NCI-H1417 treated with DMSO at 0.1 percent for 48 hours (cell line): ENCODE results near the gene ZMYND8.
A peak's percentile ranks its signal among the peaks of the same experiment; 100 is the strongest.
"Not testable (repeated sequence)": the region's sequence is repeated elsewhere in the genome, so short reads cannot be mapped to it uniquely, and the experiment has no call there.

Experiments used
- DNase-seq: peaks from one replicate; lab custom pipeline; 2025; lab: John Stamatoyannopoulos, UW

ZMYND8 gene

DNA sequence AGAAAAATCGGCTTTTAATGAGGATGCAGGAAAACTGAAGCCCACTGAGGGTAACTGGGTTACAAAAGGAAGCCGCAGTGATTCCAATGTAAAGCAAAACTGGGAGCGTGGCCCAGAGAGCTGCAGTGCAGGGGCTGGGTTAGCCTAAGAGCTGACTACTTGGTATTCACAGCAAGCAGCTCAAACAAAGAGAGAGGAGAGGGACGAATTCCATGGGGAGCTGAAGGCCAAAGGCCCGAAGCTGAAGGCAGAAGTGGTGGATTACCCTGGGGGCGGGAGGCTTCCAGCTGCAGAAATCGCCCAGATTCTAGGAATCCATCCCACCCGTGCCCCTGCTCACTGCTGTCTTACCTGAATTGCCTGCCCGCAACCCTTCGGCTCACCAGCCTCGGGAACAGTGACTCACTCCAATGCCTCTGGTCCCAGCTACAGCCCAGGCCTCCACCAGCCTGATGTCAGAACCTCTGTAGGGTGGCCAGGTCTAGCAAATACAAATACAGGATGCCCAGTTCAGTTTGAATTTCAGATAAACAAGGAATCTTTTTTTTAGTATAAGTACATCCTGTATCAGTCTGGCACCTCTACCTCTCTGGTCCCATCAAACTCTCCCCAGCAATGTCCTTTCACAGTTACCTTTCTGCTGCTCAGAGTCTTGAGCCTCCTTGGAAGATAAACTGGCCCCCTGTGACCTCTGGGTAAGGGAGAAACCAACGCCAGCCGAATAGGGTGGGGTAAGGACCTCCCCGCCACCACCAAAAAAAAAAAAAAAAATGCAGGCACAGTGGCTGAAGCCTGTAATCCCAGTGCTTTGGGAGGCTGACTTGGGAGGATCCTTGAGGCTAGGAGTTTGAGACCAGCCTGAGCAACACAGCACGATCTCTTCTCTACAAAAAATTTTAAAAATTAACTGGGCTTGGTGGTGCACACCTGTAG lies 14.6 kb upstream of the ZMYND8 start:
- no peak for DNase-seq

DNA sequence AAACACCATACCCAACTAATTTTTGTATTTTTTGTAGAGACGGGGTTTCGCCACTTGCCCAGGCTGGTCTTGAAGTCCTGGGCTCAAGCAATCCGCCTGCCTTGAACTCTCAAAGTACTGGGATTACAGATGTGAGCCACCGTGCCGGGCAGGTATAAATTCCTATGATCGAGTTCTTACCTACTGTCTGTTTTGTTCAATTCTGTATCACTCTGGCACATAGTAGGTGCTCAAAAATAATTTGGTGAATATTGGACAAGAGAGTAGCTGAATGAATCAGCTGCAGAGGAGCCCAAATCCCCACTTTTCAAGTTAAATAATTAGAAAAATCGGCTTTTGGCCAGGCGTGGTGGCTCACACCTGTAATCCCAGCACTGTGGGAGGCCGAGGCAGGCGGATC lies 13.7 kb upstream of the ZMYND8 start:
- no peak for DNase-seq

DNA sequence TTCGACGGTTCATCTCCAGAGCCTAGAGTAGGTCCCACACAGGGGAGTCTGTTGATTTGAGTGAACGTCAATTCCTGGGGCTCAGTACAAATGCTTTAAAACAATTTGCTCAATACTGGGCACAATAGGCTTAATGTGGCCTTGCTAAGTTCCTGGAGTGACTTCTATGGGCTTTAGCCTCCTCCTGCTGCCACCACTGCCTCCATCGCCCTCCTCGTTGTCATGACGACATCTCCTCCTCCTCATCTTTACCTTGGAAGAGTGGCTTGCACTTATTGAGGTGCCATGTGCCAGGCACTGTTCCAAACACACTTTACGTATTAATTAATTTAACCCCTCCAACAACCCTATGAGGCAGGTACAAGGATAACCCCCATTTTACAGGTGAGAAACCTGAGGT lies 11.8 kb upstream of the ZMYND8 start:
- no peak for DNase-seq

DNA sequence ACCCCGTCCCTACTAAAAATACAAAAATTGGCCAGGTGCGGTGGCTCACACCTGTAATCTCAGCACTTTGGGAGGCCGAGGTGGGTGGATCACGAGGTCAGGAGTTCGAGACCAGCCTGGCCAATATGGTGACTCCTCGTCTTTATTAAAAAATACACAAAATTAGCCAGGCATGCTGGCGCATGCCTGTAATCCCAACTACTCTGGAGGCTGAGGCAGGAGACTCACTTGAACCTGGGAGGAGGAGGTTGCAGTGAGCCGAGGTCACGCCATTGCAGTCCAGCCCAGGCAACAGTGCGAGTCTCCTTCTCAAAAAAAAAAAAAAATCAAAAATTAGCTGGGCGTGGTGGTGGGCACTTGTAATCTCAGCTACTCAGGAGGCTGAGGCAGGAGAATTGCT lies 9.8 kb upstream of the ZMYND8 start:
- not testable (repeated sequence) for DNase-seq

DNA sequence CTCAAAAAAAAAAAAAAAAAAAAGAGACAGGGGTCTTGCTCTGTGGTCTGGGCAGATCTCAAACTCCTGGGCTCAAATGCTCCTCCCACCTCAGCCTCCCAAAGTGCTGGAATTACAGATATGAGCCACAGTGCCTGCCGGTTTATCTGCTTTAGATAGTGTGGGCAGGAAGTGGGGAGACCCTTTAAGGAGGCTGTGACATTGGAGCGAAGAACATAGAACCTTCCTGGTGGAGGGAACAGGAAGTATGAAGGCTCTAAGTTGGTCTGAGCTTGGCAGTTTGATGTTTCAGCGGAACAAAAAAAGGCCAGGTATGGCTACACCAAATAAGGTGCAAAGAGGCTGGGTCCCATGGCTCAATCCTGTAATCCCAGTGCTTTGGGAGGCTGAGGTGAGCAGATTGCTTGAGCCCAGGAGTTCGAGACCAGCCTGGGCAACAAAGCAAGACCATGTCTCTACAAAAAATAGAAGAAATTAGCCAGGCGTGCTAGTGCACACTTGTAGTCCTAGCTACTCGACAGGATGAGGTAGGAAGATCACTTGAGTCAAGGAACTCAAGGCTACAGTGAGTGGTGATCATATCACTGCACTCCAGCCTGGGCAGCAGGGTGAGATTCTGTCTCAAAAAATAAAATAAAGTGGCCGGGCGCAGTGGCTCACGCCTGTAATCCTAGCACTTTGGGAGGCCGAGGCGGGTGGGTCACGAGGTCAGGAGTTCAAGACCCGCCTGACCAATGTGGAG lies 8.7 kb upstream of the ZMYND8 start:
- no peak for DNase-seq

DNA sequence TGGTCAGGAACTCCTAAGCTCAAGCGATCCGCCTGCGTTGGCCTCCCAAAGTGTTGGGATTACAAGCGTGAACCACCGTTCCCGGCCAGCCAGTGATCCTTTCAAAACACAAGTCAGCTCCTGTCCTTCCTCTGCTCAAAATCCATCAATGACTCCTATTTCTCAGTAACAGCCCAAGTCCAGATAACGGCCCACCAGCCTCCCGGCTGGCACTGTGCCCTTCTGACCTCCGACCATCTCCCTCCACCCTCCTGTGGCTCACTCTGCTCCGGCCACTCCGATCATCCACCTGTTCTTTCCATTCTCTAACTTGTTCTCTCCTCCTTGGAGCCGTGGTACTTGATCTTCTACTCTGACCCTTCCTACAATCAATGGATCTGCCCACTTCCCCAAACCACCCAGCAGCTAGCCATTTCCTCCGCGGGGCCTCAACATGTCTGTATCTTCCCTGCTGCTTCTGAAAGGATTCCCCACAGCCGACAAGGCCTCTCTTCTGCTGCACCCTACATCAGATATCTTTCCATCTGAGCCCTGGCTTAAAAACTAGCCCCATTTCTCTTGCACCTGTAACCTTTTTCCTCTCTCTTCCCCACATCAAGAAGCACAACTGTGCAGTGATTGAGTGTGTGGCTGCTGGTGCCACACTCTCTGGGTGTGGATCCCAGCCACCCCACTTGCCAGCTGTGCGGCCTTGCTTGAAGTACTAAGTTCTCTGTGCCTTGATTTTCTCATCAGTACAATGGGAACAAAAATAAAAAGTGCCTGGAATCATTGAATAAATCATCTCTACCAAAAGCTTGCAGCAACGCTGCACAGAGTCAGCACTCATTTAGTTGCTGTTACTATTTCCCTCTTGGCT lies 6.1 kb upstream of the ZMYND8 start:
- DNase-seq: no peak

DNA sequence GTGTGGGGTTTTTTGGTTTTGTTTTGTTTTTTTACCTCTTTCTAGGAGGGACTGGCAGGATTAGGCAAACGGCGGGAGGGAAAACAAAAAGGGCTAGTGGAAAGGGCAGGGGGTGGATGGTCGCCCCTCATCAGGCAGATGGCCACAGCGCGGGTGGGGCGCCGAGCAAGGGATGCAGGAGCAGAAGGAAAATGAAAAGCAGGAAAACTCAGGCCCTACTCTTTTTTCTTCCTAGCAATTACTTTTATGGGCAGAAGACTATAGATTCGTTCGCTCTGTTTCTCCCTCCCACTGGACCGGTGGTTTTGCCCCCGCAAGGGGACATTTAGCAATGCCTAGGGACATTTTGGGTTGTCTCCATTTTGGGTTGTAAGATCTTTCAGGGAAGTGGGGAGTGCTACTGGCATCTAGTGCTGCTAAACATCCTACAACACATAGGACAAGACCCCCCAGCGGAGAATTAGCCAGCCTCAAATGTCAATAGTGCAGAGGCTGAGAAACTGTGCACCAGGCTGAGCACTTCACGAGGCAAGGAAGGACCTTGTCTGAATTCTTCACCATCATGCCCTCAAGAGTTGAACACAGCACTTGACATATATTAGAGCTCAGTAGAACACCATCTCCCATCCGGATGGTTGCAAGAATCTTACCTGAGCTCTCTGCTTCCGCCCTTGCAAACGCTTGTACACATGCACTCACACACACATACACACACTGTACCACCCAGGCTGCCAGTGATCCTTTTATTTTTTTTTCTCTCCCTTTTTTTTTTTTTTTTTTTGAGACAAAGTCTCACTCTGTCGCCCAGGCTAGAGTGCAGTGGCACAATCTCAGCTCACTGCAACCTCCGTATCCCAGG lies 4.8 kb upstream of the ZMYND8 start:
- no peak for DNase-seq

DNA sequence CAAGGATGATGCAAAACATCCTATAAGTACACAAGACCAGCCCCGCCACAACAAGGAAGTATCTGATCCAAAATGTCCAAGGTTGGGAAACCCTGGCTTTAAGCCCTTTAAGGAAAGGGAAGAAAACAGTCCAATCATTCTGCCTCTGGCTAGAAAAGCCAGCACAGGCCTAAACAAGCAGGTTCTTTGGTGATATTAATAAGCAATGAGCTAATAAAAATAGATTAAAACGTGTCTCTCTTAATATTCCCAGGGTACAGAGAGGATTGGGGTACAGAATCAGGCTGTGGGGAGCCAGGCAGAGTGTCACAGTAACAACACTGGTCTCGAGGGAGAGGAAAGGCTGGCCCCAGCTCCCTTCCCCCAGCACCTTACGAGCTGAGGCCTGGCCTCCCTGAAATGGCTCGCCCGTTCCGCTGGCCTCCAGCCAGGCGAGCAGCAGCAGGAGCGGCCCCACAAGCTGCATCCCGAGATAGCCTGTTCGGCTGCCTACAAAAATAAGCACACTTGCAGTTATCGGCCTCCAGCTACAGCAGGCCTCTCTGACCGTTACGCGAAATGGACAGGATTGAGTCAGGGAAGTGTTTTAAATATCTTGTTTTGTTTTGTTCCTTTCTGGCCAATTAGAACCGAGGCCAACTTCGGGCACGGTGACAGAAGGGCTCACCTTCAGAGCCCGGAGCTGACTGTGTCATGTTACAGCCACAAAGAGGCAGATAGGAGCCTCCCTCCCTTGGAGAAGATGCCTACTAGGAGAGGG lies 4.0 kb upstream of the ZMYND8 start:
- DNase-seq: no peak

DNA sequence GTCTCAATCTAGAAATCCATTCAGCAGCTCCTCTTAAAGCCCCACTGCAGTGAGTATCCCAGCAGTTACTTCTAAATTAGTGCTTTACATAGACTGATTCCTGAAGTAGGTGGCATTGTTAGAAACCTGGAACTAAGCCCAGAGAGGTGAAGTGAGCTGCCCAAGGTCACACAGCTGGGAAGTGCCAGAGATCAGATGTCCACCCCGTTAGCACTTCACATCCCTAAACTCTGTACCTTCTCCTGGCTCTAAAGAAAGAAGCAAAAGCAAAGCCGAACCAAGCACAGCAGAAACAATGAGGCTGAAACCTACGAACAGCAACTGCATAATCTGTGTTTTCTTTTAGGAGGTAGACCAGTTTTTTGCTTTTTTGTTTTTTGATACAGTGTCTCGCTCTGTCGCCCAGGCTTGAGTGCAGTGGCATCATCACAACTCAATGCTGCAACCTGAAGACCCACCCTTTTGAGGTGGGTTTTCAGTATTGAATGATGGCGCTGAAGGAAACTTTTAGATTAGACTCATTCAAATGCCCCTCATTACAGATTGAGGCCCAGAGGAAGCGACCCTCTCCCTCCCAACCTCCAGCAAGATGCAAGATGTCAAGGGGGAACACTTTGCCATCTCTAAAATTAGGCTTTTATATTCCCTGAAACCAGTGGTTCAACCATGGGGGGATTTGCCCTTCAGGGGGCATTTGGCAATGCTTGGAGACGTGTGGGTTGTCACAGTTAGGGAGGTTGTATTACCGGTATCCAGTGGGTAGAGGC lies 3.2 kb upstream of the ZMYND8 start:
- no peak for DNase-seq

DNA sequence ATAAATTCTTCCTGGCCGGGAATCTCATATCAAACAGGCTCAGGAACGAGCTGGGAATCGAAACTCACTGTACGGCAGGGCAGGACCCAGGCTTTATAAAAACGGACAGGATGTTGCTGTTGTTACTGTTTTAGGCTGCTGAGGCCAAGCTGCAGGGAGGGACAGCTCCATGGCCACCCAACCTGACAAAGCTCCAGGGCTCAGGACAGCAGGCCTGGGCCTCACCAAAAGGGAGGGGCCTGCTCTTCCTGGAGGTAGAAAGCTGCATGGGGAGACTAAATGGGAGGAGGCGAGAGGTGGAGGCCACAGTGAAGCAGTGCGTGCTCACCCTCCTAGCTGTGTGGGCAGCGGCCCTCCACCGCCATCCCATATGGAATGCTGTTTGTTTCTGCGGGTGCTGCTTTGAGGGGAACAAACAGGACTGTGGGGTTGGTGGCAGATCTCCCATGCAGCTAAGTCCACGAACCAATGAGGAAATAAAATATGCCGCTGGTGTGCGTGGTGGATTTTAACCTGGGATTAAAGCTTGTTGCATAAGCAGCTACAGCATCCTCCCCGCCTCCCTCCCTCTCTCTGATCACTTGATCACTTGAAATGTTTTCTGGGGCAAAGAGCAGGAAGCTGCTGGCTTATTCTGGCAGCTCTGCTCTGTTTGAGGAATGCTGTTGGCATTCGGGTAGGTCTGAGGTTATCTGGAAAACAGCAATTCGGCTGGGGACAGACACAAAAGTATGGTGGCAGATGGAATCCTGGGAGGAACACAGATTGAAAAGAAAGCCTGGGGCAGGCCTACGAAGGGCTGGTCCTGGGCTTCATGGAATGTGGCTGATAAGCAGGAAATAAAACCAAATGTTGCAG lies 2.4 kb upstream of the ZMYND8 start:
- DNase-seq: no peak

DNA sequence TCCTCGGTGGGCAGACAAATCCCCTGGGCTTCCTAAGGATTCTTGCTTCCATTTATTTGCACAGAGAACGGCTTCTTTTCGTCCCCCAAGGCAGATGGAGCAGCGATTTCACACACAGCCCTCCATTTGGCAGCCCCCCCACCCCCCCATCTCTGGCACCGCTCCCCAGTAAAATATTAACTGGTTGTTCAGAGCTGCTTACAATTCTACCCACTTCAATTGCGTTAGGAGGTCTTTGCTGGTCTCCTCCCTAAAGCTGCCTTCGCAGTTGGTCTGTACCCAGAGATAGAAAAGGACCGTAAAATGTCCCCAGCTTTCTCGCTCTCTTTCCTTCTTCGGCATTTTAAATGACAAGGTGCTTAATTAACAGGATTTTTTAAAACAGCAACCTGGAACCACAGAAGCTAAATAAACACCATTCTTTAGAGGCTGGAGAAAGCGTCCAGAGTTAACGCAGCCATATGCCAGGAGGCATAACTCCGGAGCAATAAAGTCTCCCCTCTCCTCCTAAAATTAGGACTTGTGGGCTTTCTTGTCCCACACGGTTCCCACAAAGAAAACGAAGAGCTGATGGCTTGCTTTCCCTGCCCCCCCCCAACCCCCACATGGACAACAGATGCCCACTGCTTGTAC lies 1.7 kb upstream of the ZMYND8 start:
- DNase-seq: no peak

DNA sequence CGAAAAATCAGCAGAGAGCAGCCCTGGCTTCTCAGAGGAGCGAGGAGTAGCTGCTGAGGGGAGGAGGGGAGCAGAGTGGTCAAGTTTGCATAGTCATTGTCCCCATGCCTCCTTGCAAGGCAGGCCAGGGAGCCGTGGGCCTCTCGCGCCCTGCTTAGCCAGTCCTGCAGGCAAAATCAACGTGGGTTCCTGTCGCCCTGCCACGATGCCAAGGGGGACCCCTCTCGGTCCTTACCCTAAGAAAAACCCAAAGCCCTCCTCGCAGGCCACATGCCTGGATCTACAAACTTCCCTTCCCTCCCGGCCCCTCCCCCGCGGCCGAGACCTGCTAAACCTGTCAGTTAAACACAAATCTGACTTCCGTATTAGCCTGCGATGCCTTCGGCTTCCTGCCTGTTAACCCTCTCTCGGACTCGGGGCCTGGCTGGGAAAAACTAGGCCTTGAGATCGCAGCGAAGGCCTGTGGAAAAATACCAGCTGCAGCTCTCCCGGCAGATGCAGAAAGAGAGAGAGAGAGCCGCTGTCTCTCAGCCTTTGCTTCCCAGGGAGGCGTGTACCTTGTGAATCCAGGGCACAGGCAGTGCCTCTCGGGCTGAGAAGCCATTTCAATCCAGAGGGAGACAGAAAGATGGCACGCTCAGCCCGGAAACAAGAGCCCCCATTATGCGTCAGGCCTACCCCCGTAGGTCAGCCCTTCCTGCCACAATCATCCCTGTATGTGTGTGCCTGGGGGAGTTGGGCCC lies 968 bp upstream of the ZMYND8 start:
- peak; percentile 37 for DNase-seq

DNA sequence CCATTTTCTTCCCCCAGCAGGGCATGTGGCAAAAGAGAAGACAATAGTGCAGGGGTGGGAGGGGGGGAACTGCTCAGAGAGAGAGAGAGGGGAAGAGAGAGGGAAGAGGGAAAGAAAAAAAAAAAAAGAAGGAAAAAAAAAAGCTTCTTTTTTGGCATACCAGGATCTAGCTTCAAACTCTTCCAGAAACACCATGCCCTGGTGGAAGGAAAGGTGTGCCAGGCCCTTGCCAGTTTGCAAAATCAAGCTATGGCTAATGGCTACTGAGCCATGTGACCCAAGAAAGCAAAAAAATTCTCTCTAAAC lies 326 bp downstream of the ZMYND8 start:
- DNase-seq: no peak

DNA sequence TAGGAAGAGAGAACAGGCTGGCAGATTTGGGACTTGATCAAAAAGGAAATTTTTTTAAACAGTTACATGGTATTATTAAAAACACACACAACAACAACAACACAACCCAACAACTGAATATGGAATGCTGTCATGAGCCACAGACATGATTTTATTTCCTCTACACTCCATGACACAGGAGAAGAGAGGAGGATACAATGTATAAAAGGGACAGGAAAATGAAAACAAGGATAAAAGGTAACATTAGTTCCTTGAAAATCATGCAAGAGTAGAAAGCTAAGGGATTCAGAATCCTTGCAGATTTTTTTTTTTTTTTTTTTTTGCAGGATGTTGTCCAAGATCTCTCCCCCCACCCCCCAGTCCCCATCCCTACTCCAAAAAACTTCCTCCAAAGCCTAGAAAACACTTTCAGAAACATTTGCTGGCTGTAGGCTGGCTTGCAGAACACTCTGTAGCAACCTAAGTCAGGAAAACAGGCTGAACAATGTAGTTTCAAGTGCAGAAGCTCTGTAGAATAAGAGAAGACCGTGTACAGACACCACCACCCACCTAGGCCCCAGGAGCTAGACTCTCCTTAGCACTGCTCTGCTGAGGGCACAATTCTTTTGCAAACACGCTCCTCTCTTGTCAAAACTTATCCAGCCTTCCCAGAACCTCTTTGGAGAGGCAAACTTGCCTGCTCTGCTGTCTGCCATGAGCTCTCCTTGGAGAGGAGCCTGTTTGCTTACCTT lies 845 bp downstream of the ZMYND8 start:
- no peak for DNase-seq

DNA sequence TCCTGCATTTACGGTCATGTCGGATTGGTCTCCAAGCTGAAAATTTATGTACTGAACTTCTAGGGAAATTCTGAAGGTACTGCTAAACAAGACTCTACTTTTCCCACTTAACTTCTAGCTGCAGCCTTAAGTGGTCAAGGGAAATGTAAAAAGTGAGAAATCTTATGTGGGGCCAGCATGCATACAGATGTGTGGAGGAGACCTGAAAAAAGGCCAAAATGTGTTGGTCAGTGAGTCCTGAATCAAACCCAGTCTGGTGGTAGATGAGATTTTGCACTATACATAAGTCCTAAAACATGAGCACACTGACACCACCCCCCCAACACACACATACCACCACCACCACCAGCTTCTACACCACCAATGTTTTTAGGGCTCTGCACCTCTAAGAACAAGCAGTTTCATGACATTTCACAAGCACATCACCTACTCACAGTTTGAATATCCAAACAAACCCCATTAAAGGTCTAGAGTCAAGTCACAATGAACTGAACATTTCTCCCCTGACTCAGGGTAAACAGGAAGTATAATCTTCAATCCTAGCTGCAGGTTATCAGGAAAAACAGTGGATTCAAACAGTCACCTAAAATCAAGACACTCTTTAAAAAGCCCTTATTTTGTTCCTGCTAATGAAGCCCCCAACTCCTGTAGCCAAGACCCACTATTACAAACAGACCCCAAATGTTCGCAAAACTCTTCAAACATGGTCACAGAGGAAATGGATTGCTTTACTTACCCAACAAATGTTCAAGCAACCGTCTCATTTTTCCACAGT lies 1.6 kb downstream of the ZMYND8 start:
- no peak for DNase-seq

DNA sequence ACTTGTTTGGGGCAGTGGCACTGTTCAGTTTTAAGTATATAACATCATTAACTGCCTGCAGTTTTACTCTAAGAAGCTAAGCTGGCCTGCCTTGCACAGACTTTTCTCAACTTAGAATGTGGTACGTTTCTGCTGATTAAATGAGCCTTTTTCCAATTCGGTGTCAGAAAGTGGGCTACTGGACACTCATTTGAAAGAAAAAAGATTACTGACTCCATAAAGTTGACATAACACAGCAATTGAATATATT lies 2.1 kb downstream of the ZMYND8 start:
- no peak for DNase-seq
